Stimulated activated CD4-positive, alpha-beta T cell treated with anti-CD3 and anti-CD28 coated beads, TNF-alpha, amount 100 ng/mL, for 24 hours (primary cell): ENCODE data around the gene LRRC28.
"Not testable (repeated sequence)": the region's sequence is repeated elsewhere in the genome, so short reads cannot be mapped to it uniquely, and the experiment has no call there.

ENCODE experiments used
- DNase-seq, 3 experiments: peaks; one replicate each; pipeline ENCODE4 v3.0.0-alpha.2; 2020; ENCODE audit warnings: low read depth in 3 of 3

Gene LRRC28

GRCh38 chr15:99250857-99251841, at the start of gene LRRC28:
LRRC28 (plus strand) TSS chr15:99251481; CDS start chr15:99255958, 4,477 bp downstream.
- peak; percentile 88 to 96 (median 93) for DNase-seq

- DNase-seq: no peak
Measured at GRCh38 chr15:99202176-99202552, 49.1 kb upstream of the LRRC28 start.

- DNase-seq: no peak
Measured at GRCh38 chr15:99207672-99208071, 43.6 kb upstream of the LRRC28 start.

- no peak for DNase-seq
Measured at GRCh38 chr15:99209326-99209725, 42.0 kb upstream of the LRRC28 start.

GRCh38 chr15:99210334-99210733, 40.9 kb upstream of the LRRC28 start:
- DNase-seq: no peak

- no peak for DNase-seq
Measured at GRCh38 chr15:99211926-99212325, 39.4 kb upstream of the LRRC28 start.

- DNase-seq: no peak
Measured at GRCh38 chr15:99212406-99212805, 38.9 kb upstream of the LRRC28 start.

- DNase-seq: peak; percentile 30 to 57 (median 39)
Measured at GRCh38 chr15:99213187-99213811, 38.0 kb upstream of the LRRC28 start.

GRCh38 chr15:99224372-99225214, 26.7 kb upstream of the LRRC28 start:
- no peak for DNase-seq

- no peak for DNase-seq
Measured at GRCh38 chr15:99226802-99227201, 24.5 kb upstream of the LRRC28 start.

GRCh38 chr15:99228120-99228770, 23.0 kb upstream of the LRRC28 start:
- no peak for DNase-seq

- DNase-seq: no peak
Measured at GRCh38 chr15:99230867-99231266, 20.4 kb upstream of the LRRC28 start.

- DNase-seq: no peak
Measured at GRCh38 chr15:99232740-99233139, 18.5 kb upstream of the LRRC28 start.

GRCh38 chr15:99234160-99234559, 17.1 kb upstream of the LRRC28 start:
- DNase-seq: not testable (repeated sequence)

- DNase-seq: no peak
Measured at GRCh38 chr15:99238849-99239248, 12.4 kb upstream of the LRRC28 start.

GRCh38 chr15:99239545-99240198, 11.6 kb upstream of the LRRC28 start:
- no peak for DNase-seq

GRCh38 chr15:99241752-99242151, 9.5 kb upstream of the LRRC28 start:
- no peak for DNase-seq

- DNase-seq: no peak
Measured at GRCh38 chr15:99244306-99244705, 7.0 kb upstream of the LRRC28 start.

- DNase-seq: no peak
Measured at GRCh38 chr15:99247062-99247461, 4.2 kb upstream of the LRRC28 start.

GRCh38 chr15:99248000-99248715, 3.1 kb upstream of the LRRC28 start:
- DNase-seq: no peak
